IMR-90 (cell line): Measurements from ENCODE around the gene INSYN1. TPM values are rescaled to one million over a fixed set of nuclear protein-coding genes. Genes with fewer than 3 reads are reported as not detected.

Experiments used
- ATAC-seq: fragments of 200-7000 bp; cut with Tn5 transposase; 2 replicates; pipeline ENCODE4 v1.9.1; 2020; ENCODE audit warnings: low read depth, mild to moderate bottlenecking, moderate library complexity
- BruUV-seq: library from RNA; stranded (reverse); fragments of 400-500 nt; replicated peaks from 2 replicates; lab custom pipeline; 2021; lab: Mats Ljungman, UMichigan
- CTCF ChIA-PET: fragments of 300-600 bp; formaldehyde crosslinking; extraction: SDS; loops from one replicate; lab custom pipeline; 2021; ENCODE audit warnings: antibody characterized with exemption; lab: Yijun Ruan, JAX
- POLR2A ChIA-PET: fragments of 300-600 bp; sonication (Branson Sonifier 250); formaldehyde crosslinking; loops from one replicate; lab custom pipeline; 2022; ENCODE audit warnings: antibody characterized with exemption; ENCODE audit not compliant: unreplicated experiment; lab: Charles Lee
- DNase-seq: peaks from one replicate; pipeline ENCODE4 v3.0.0; 2013
- H2AFZ ChIP-seq: replicated peaks from 2 replicates; pipeline ENCODE3; 2013; ENCODE audit warnings: low read length, mild to moderate bottlenecking; ENCODE audit not compliant: poor library complexity
- H2AK5ac ChIP-seq: 2 replicates; pipeline ENCODE4 v1.6.1; 2013; ENCODE audit warnings: low read depth, low read length, inconsistent platforms
- H2AK9ac ChIP-seq: replicated peaks from 2 replicates; pipeline ENCODE3; 2013; ENCODE audit warnings: mild to moderate bottlenecking, low read depth, low read length, moderate library complexity; ENCODE audit not compliant: poor library complexity
- H2BK120ac ChIP-seq: 2 replicates; pipeline ENCODE4 v1.6.1; 2013; ENCODE audit warnings: low read depth, low read length, inconsistent platforms
- H2BK15ac ChIP-seq: 3 replicates; pipeline ENCODE4 v1.6.1; 2013; ENCODE audit warnings: low read depth, low read length, inconsistent platforms
- H2BK20ac ChIP-seq: 2 replicates; pipeline ENCODE4 v1.6.1; 2013; ENCODE audit warnings: low read depth, mild to moderate bottlenecking, inconsistent platforms, low read length, moderate library complexity
- H2BK5ac ChIP-seq: 2 replicates; pipeline ENCODE4 v1.6.1; 2013; ENCODE audit warnings: mild to moderate bottlenecking, low read depth, low read length, inconsistent platforms; ENCODE audit not compliant: poor library complexity, severe bottlenecking
- H3K14ac ChIP-seq: replicated peaks from 2 replicates; pipeline ENCODE4 v1.6.1; 2013; ENCODE audit warnings: low read depth, low read length, inconsistent platforms
- H3K18ac ChIP-seq: 2 replicates; pipeline ENCODE4 v1.6.1; 2013; ENCODE audit warnings: low read depth, low read length, control low read depth
- H3K23ac ChIP-seq: 2 replicates; pipeline ENCODE4 v1.6.1; 2013; ENCODE audit warnings: low read depth, low read length, inconsistent platforms
- H3K27ac ChIP-seq: 2 replicates; pipeline ENCODE4 v1.5.1; 2013; ENCODE audit warnings: mild to moderate bottlenecking, control low read depth, low read length; ENCODE audit not compliant: insufficient read depth
- H3K27me3 ChIP-seq: 2 replicates; pipeline ENCODE4 v1.6.1; 2013; ENCODE audit warnings: low read length; ENCODE audit not compliant: control insufficient read depth, insufficient read depth
- H3K36me3 ChIP-seq: 2 replicates; pipeline ENCODE4 v1.6.1; 2013; ENCODE audit warnings: low read length, mixed read lengths; ENCODE audit not compliant: control insufficient read depth, insufficient read depth
- H3K4ac ChIP-seq: 2 replicates; pipeline ENCODE4 v1.6.1; 2013; ENCODE audit warnings: low read depth, low read length, inconsistent platforms
- H3K4me1 ChIP-seq: 2 replicates; pipeline ENCODE4 v1.6.1; 2013; ENCODE audit warnings: low read length, mixed read lengths; ENCODE audit not compliant: control insufficient read depth, insufficient read depth
- H3K4me2 ChIP-seq: 2 replicates; pipeline ENCODE4 v1.6.1; 2013; ENCODE audit warnings: low read depth, mild to moderate bottlenecking, control low read depth, low read length, moderate library complexity
- H3K4me3 ChIP-seq: 2 replicates; pipeline ENCODE4 v1.5.1; 2013; ENCODE audit warnings: low read depth, mild to moderate bottlenecking, control low read depth, low read length, moderate library complexity; ENCODE audit not compliant: insufficient read depth
- H3K56ac ChIP-seq: 2 replicates; pipeline ENCODE4 v1.6.1; 2013; ENCODE audit warnings: low read length, inconsistent platforms; ENCODE audit not compliant: insufficient read depth; ENCODE audit errors: extremely low read depth
- H3K79me1 ChIP-seq, 2 experiments: 2 replicates each; pipeline ENCODE4 v1.6.1; 2013; ENCODE audit warnings: low read length in 2 of 2, inconsistent platforms in 1 of 2, low read depth in 1 of 2
- H3K9ac ChIP-seq: 2 replicates; pipeline ENCODE4 v1.6.1; 2013; ENCODE audit warnings: low read depth, low read length, control low read depth
- H3K9me1 ChIP-seq: 2 replicates; pipeline ENCODE4 v1.6.1; 2013; ENCODE audit warnings: low read length, inconsistent platforms; ENCODE audit not compliant: insufficient read depth
- H3K9me3 ChIP-seq: 2 replicates; pipeline ENCODE4 v1.6.1; 2013; ENCODE audit warnings: low read length; ENCODE audit not compliant: control insufficient read depth, insufficient read depth
- H4K20me1 ChIP-seq: 2 replicates; pipeline ENCODE4 v1.6.1; 2013; ENCODE audit warnings: low read length, inconsistent platforms; ENCODE audit not compliant: insufficient read depth
- H4K5ac ChIP-seq: 2 replicates; pipeline ENCODE4 v1.6.1; 2013; ENCODE audit warnings: mild to moderate bottlenecking, low read depth, low read length, control low read depth
- H4K8ac ChIP-seq, 2 experiments: 2 replicates each; pipeline ENCODE4 v1.6.1; 2013; ENCODE audit warnings: low read depth in 2 of 2, low read length in 2 of 2, control low read depth in 1 of 2, inconsistent platforms in 1 of 2
- H4K91ac ChIP-seq: 2 replicates; pipeline ENCODE4 v1.6.1; 2013; ENCODE audit warnings: low read depth, low read length, inconsistent platforms; ENCODE audit not compliant: insufficient read depth
- NFE2L2 ChIP-seq: fragments of 150-350 bp; IDR thresholded peaks from 2 replicates; pipeline ENCODE4 v1.6.1; 2016; ENCODE audit warnings: low read depth, mild to moderate bottlenecking, low read length
- POLR2A ChIP-seq: IDR thresholded peaks from 2 replicates; pipeline ENCODE4 v1.6.1; 2012; ENCODE audit warnings: mild to moderate bottlenecking, low read depth, low read length
- WGBS, 2 experiments: methylation state at CpG; one replicate each; pipeline versions ENCODE4 v1.1.5 to v1.1.7; 2013; ENCODE audit warnings: missing lambda C conversion rate in 2 of 2; ENCODE audit not compliant: insufficient read length in 1 of 2; ENCODE audit errors: extremely low coverage in 2 of 2; 5-methylcytosine and 5-hydroxymethylcytosine counted together
- dilution Hi-C: fragments of 300-500 bp; cut with HindIII; formaldehyde crosslinking; loops from one replicate; pipeline ENCODE4 v1.14.3; 2018; ENCODE audit warnings: low sequenced_read_pairs; ENCODE audit not compliant: unreplicated experiment
- in situ Hi-C: fragments of 300-500 bp; cut with MboI; formaldehyde crosslinking; loops from 3 replicates; pipeline ENCODE4 v1.14.3; 2019; ENCODE audit warnings: low sequenced_read_pairs, inconsistent platforms, mixed read lengths
- intact Hi-C: fragments of 100-400 bp; cut with micrococcal nuclease; formaldehyde crosslinking; loops from 2 replicates; pipeline ENCODE4 v1.10.0; 2022
- polyA plus RNA-seq, 3 experiments: library from polyadenylated mRNA; depleted of rRNA; stranded (reverse); fragments of >200 nt; gene quantifications; 2 replicates each; pipeline ENCODE4 v1.2.3, GENCODE V29; 2012; ENCODE audit warnings: low replicate concordance in 1 of 3
- total RNA-seq: library from RNA; depleted of rRNA; stranded (reverse); fragments of >200 nt; gene quantifications from 2 replicates; pipeline ENCODE4 v1.2.3, GENCODE V29; 2012

INSYN1 gene
- total and polyA plus RNA-seq, 2 of the 4 experiments (the other 2 are of a cell fraction): 0.18 to 0.34 TPM

DNA sequence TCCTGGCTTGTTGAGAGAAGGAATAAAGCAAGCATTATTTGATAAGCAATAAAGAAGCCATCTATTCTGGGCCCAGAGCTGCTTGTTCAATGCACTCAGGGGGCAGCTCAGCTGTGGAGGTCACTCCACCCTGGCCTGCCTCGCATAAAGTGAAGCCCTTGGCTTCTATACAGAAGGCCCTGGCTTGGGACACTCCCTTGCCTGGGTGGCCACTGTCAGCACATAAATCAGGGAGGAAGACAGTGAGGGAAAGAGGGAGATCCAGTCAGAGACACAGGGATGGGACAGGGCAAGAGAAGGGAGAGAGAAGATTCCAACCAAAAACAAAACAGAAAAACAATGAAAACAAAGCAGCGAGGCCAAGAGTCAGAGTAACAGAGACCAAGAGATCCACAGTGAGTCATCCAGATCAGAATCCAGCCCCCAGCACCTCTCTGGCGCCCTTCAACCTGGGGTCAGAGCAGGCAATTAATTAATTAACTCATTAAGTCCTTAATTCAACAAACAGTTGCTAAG, 11.8 kb downstream of the INSYN1 start:
- DNase-seq: no peak
- no peak overlapping the region for H3K56ac ChIP-seq

More for the DNA sequence above, 11.8 kb downstream of the INSYN1 start:
- ChIA-PET CTCF (no interaction called here), POLR2A (no interaction called here)
- Histone ChIP-seq H3K27me3 (peaks cover 35% of the 10 kb centered on the region), H3K79me1 (no peaks in the 10 kb centered on the region), H3K36me3 (no peaks in the 10 kb centered on the region), H2BK20ac (no peak overlapping the region), H3K18ac (no peak overlapping the region), H3K9ac (no peak overlapping the region), H2AK5ac (no peak overlapping the region), H2BK5ac (no peak overlapping the region), H2BK15ac (no peak overlapping the region), H3K9me1 (peaks cover 5% of the 10 kb centered on the region; the same call in 1 of the 2 replicates), H3K4me1 (peaks cover 3% of the 10 kb centered on the region; the same call in 1 of the 2 replicates), H3K9me3 (no peaks in the 10 kb centered on the region), H3K27ac (no peak overlapping the region), H4K5ac (no peak overlapping the region), H3K4ac (no peak overlapping the region), H4K8ac (no peak overlapping the region), H3K14ac (no peak overlapping the region), H4K91ac (no peak overlapping the region), H3K23ac (no peak overlapping the region), H4K20me1 (no peaks in the 10 kb centered on the region), H2BK120ac (no peak overlapping the region), H2AFZ (no peak overlapping the region), H3K4me2 (no peak overlapping the region), H2AK9ac (no peak overlapping the region), H3K4me3 (no peak overlapping the region)
- no CpG with 5 or more reads among the region's 3 CpGs for WGBS, 2 experiments
- TF ChIP-seq POLR2A (no peak), NFE2L2 (no peak)
- BruUV-seq: no TSS peak
- ATAC-seq: no peak
- intact Hi-C loops: no loop called here
- in situ Hi-C loops: no loop called here
- dilution Hi-C loops: no loop called here
